Measurements from ENCODE around the gene NEK10.

- TF ChIP-seq RFX5 (IDR thresholded peaks at IDR 0.05; ENCODE audit: low read depth, low read length) = no peak
- TF ChIP-seq, protein P1, sequence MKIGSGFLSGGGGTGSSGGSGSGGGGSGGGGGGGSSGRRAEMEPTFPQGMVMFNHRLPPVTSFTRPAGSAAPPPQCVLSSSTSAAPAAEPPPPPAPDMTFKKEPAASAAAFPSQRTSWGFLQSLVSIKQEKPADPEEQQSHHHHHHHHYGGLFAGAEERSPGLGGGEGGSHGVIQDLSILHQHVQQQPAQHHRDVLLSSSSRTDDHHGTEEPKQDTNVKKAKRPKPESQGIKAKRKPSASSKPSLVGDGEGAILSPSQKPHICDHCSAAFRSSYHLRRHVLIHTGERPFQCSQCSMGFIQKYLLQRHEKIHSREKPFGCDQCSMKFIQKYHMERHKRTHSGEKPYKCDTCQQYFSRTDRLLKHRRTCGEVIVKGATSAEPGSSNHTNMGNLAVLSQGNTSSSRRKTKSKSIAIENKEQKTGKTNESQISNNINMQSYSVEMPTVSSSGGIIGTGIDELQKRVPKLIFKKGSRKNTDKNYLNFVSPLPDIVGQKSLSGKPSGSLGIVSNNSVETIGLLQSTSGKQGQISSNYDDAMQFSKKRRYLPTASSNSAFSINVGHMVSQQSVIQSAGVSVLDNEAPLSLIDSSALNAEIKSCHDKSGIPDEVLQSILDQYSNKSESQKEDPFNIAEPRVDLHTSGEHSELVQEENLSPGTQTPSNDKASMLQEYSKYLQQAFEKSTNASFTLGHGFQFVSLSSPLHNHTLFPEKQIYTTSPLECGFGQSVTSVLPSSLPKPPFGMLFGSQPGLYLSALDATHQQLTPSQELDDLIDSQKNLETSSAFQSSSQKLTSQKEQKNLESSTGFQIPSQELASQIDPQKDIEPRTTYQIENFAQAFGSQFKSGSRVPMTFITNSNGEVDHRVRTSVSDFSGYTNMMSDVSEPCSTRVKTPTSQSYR (CRISPR knock-in tag; IDR thresholded peaks at IDR 0.05; ENCODE audit: borderline replicate concordance) = no peak
- no peak for TF ChIP-seq JUND (CRISPR knock-in tag; IDR thresholded peaks at IDR 0.05)
- TF ChIP-seq, protein P2, sequence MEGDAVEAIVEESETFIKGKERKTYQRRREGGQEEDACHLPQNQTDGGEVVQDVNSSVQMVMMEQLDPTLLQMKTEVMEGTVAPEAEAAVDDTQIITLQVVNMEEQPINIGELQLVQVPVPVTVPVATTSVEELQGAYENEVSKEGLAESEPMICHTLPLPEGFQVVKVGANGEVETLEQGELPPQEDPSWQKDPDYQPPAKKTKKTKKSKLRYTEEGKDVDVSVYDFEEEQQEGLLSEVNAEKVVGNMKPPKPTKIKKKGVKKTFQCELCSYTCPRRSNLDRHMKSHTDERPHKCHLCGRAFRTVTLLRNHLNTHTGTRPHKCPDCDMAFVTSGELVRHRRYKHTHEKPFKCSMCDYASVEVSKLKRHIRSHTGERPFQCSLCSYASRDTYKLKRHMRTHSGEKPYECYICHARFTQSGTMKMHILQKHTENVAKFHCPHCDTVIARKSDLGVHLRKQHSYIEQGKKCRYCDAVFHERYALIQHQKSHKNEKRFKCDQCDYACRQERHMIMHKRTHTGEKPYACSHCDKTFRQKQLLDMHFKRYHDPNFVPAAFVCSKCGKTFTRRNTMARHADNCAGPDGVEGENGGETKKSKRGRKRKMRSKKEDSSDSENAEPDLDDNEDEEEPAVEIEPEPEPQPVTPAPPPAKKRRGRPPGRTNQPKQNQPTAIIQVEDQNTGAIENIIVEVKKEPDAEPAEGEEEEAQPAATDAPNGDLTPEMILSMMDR (CRISPR knock-in tag; IDR thresholded peaks at IDR 0.05) = no peak
- TF ChIP-seq, protein P3, sequence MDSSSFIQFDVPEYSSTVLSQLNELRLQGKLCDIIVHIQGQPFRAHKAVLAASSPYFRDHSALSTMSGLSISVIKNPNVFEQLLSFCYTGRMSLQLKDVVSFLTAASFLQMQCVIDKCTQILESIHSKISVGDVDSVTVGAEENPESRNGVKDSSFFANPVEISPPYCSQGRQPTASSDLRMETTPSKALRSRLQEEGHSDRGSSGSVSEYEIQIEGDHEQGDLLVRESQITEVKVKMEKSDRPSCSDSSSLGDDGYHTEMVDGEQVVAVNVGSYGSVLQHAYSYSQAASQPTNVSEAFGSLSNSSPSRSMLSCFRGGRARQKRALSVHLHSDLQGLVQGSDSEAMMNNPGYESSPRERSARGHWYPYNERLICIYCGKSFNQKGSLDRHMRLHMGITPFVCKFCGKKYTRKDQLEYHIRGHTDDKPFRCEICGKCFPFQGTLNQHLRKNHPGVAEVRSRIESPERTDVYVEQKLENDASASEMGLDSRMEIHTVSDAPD (CRISPR knock-in tag; IDR thresholded peaks at IDR 0.05) = no peak
- TF ChIP-seq, protein P4, sequence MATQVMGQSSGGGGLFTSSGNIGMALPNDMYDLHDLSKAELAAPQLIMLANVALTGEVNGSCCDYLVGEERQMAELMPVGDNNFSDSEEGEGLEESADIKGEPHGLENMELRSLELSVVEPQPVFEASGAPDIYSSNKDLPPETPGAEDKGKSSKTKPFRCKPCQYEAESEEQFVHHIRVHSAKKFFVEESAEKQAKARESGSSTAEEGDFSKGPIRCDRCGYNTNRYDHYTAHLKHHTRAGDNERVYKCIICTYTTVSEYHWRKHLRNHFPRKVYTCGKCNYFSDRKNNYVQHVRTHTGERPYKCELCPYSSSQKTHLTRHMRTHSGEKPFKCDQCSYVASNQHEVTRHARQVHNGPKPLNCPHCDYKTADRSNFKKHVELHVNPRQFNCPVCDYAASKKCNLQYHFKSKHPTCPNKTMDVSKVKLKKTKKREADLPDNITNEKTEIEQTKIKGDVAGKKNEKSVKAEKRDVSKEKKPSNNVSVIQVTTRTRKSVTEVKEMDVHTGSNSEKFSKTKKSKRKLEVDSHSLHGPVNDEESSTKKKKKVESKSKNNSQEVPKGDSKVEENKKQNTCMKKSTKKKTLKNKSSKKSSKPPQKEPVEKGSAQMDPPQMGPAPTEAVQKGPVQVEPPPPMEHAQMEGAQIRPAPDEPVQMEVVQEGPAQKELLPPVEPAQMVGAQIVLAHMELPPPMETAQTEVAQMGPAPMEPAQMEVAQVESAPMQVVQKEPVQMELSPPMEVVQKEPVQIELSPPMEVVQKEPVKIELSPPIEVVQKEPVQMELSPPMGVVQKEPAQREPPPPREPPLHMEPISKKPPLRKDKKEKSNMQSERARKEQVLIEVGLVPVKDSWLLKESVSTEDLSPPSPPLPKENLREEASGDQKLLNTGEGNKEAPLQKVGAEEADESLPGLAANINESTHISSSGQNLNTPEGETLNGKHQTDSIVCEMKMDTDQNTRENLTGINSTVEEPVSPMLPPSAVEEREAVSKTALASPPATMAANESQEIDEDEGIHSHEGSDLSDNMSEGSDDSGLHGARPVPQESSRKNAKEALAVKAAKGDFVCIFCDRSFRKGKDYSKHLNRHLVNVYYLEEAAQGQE (IDR thresholded peaks at IDR 0.05; ENCODE audit: borderline replicate concordance in 1 of 2, low read depth in 1 of 2, low read length in 2 of 2) = no peak
- TF ChIP-seq NFYB (CRISPR knock-in tag; IDR thresholded peaks at IDR 0.05) = no peak
- no peak for TF ChIP-seq RNF2 (conservative IDR thresholded peaks at IDR 0.05; ENCODE audit: low read depth)
- TF ChIP-seq, protein P5, sequence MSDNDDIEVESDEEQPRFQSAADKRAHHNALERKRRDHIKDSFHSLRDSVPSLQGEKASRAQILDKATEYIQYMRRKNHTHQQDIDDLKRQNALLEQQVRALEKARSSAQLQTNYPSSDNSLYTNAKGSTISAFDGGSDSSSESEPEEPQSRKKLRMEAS (IDR thresholded peaks at IDR 0.05) = no peak
- no peak for TF ChIP-seq MZF1 (CRISPR knock-in tag; IDR thresholded peaks at IDR 0.05; ENCODE audit: borderline replicate concordance)
- peak; percentile 40; the same call in 1 of the 2 replicates for TF ChIP-seq CEBPB (IDR thresholded peaks at IDR 0.05; ENCODE audit: borderline replicate concordance, low read depth, low read length)
- no peak for TF ChIP-seq MXD4 (CRISPR knock-in tag; IDR thresholded peaks at IDR 0.05)
- no peak for TF ChIP-seq NCOA2 (CRISPR knock-in tag; IDR thresholded peaks at IDR 0.05)
These were observed 275.4 kb downstream of the NEK10 start for GRCh38 chr3:27093771-27094170.

Measured in HepG2 (cell line).